Coronary artery (tissue), 2 donors: ENCODE results near the gene COL5A1.

Experiments
- DNase-seq: peaks from one replicate; pipeline ENCODE4 v3.0.0-alpha.2; 2017; ENCODE audit warnings: low spot score
- H3K27ac ChIP-seq, 2 donors: fragments of 200-600 bp; sonication (generic); one replicate each; pipeline ENCODE4 v1.5.1; 2016 to 2019
- H3K4me3 ChIP-seq: fragments of 200-600 bp; sonication (generic); 2 replicates; pipeline ENCODE4 v1.5.1; 2016; ENCODE audit warnings: mild to moderate bottlenecking, moderate library complexity
- CTCF ChIP-seq: fragments of 200-600 bp; sonication (generic); IDR thresholded peaks from one replicate; pipeline ENCODE4 v1.5.1; 2019; ENCODE audit warnings: antibody characterized with exemption

The COL5A1 gene

GRCh38 chr9:134658378-134658955, 16.9 kb downstream of the COL5A1 start:
- TF ChIP-seq CTCF: no peak
- DNase-seq: no peak
- peak overlapping the region in 1 of 2 donors; percentile 45 for H3K27ac ChIP-seq

GRCh38 chr9:134659688-134660131, 18.1 kb downstream of the COL5A1 start:
- DNase-seq: no peak
- TF ChIP-seq CTCF: no peak
- H3K4me3 ChIP-seq: no peak overlapping the region
- peak overlapping the region; percentile 25 to 51 for H3K27ac ChIP-seq

More at GRCh38 chr9:134658378-134658955, 16.9 kb downstream of the COL5A1 start:
- H3K4me3 ChIP-seq: no peak overlapping the region

DNA sequence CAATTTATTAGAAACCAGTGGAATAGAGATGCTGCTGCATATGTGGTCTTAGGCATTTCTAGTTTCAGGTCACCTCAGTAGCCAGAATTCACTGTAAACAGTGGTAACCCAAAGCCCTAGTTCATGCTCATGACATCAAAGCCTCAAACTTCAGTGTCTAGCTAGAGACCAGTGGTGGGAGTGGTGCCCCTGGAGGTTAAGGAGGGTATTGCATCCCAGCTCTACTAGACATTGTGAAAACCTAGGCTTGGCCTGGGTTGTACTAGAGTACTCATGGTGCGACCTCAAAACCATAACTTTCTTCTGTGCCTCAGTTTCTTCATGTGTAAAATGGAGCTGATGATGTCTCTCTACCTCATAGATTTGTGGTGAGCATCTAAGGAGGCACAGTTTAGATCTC, 18.8 kb downstream of the COL5A1 start:
- H3K4me3 ChIP-seq: no peak overlapping the region
- H3K27ac ChIP-seq: peak overlapping the region; percentile 25 to 91
- TF ChIP-seq CTCF: no peak
- DNase-seq: no peak

DNA sequence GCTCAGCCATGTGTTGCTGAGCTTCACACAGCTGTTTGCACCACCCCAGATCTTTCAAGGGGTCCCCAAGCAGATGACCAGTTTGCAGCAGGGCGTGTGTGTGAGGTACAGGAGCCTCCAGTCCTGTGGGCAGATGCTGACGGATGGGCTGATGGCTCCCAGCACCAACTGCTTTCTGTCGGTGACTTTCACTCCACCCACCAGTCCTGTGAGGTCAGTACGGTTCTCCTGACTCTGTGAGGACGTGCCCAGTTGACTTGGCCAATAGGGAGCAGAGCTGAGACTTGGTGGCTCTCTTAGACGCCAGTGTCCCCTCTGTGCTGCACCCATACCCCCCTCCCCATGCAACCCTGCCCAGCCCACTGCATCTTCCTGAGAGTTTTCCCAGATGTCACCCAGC, 19.7 kb downstream of the COL5A1 start:
- no peak for TF ChIP-seq CTCF
- DNase-seq: no peak
- no peak overlapping the region for H3K4me3 ChIP-seq
- H3K27ac ChIP-seq: peak overlapping the region; percentile 75 to 91

DNA sequence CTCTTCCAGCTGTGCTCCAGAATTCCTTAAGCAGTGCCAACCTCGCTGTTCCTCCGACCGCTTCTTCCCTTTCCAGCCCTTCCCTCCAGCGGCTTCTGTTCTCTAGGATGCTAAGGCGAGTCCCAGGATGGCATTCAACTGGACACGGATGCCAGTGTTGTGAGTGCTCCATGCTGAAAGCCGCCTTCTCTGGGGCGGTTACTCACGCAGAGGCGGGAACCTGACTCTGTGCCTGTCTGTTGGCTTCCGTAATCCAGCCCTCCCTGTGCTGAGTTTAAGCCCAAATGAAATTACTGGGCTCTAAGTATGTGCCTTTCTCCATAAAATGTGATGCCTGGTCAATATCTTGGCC, 20.2 kb downstream of the COL5A1 start:
- no peak for TF ChIP-seq CTCF
- H3K27ac ChIP-seq: peak overlapping the region; percentile 75 to 91
- DNase-seq: no peak

DNA sequence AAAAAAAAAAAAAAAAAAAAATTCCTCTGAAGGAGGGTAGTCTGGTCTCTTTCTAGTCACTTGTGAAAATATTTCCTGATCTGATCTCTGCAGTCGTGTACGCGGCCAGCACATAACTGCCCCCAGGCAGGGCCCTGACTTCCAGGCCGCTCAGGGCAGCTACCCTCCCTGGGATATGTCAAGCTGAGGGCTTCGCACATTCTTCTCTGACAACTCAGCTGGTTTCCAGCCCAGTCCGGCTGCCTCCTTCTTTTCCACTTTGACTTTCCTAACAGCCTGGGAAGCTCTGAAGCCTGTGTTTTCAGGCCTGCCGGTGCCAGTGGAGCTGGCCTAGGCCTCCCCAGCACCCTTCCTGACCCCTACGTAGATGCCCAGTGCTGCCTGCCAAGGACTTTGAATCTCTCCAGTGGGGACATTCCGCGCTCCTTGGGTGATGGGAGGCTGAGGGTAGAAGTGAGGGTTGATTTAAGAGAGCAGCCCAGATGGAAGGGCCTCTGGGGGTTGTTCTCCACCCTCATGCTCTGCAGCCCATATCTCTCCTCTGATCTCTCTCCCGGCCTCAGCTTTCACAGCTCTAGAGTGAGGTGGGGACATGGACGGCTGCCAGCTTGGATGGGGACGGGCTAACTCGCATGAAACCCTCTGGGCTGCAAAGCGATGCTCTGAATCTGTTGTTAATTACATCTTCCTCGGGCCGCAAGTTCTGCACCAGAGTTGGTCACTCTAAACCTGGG, 20.7 kb downstream of the COL5A1 start:
- Histone ChIP-seq H3K27ac (peak overlapping the region; percentile 75 to 91), H3K4me3 (peak overlapping the region; percentile 21)
- no peak for TF ChIP-seq CTCF
- DNase-seq: peak; percentile 90

More for the DNA sequence above, 20.2 kb downstream of the COL5A1 start:
- H3K4me3 ChIP-seq: no peak overlapping the region

- no peak for DNase-seq
- H3K27ac ChIP-seq: peak overlapping the region; percentile 75 to 91
- TF ChIP-seq CTCF: no peak
- no peak overlapping the region for H3K4me3 ChIP-seq
These were observed 21.5 kb downstream of the COL5A1 start for GRCh38 chr9:134663084-134663483.
